Mesendoderm (in vitro differentiated cells): ENCODE results near the gene HS3ST6.
A peak's percentile ranks its signal among the peaks of the same experiment; 100 is the strongest.

Experiments
- DNase-seq: peaks from one replicate; pipeline ENCODE4 v3.0.0; 2013
- H2AK5ac ChIP-seq: 2 replicates; pipeline ENCODE4 v1.6.1; 2013; ENCODE audit warnings: low read length, inconsistent platforms
- H2BK120ac ChIP-seq: 2 replicates; pipeline ENCODE4 v1.6.1; 2013; ENCODE audit warnings: low read depth, mild to moderate bottlenecking, low read length, moderate library complexity, mixed read lengths
- H2BK15ac ChIP-seq: replicated peaks from 2 replicates; pipeline ENCODE4 v1.6.1; 2013; ENCODE audit warnings: low read depth, mild to moderate bottlenecking, moderate library complexity
- H2BK5ac ChIP-seq: 2 replicates; pipeline ENCODE4 v1.6.1; 2013; ENCODE audit warnings: low read length, inconsistent platforms
- H3K18ac ChIP-seq: 2 replicates; pipeline ENCODE4 v1.6.1; 2013; ENCODE audit warnings: mild to moderate bottlenecking, low read length, mixed read lengths
- H3K23ac ChIP-seq: one replicate; pipeline ENCODE4 v1.6.1; 2013; ENCODE audit warnings: low read length
- H3K27ac ChIP-seq: 2 replicates; pipeline ENCODE4 v1.5.1; 2013; ENCODE audit warnings: low read depth, mild to moderate bottlenecking, inconsistent platforms, low read length, moderate library complexity
- H3K27me3 ChIP-seq: 2 replicates; pipeline ENCODE4 v1.6.1; 2013; ENCODE audit warnings: low read length, control low read depth, mild to moderate bottlenecking, inconsistent platforms; ENCODE audit not compliant: insufficient read depth, poor library complexity
- H3K36me3 ChIP-seq: 2 replicates; pipeline ENCODE4 v1.6.1; 2013; ENCODE audit warnings: low read length, inconsistent platforms; ENCODE audit not compliant: control insufficient read depth, insufficient read depth
- H3K4ac ChIP-seq: one replicate; pipeline ENCODE4 v1.6.1; 2013; ENCODE audit warnings: low read depth, mild to moderate bottlenecking, low read length, moderate library complexity
- H3K4me1 ChIP-seq: 2 replicates; pipeline ENCODE4 v1.6.1; 2013; ENCODE audit warnings: low read depth, low read length, inconsistent platforms; ENCODE audit not compliant: control insufficient read depth
- H3K4me2 ChIP-seq: 2 replicates; pipeline ENCODE4 v1.6.1; 2013; ENCODE audit warnings: low read length
- H3K4me3 ChIP-seq: 2 replicates; pipeline ENCODE4 v1.5.1; 2013; ENCODE audit warnings: mild to moderate bottlenecking, low read length
- H3K56ac ChIP-seq: one replicate; pipeline ENCODE4 v1.6.1; 2013; ENCODE audit warnings: low read length
- H3K79me1 ChIP-seq: 2 replicates; pipeline ENCODE4 v1.6.1; 2013; ENCODE audit warnings: low read length, inconsistent platforms
- H3K79me2 ChIP-seq: 2 replicates; pipeline ENCODE4 v1.6.1; 2013; ENCODE audit warnings: mild to moderate bottlenecking, low read length; ENCODE audit not compliant: control insufficient read depth, insufficient read depth
- H3K9ac ChIP-seq: 2 replicates; pipeline ENCODE4 v1.6.1; 2013; ENCODE audit warnings: low read length, inconsistent platforms
- H4K5ac ChIP-seq: one replicate; pipeline ENCODE4 v1.6.1; 2013; ENCODE audit warnings: low read length
- H4K8ac ChIP-seq: one replicate; pipeline ENCODE4 v1.6.1; 2013; ENCODE audit warnings: low read depth, mild to moderate bottlenecking, control low read depth, low read length, moderate library complexity
- WGBS: extraction: QIAGEN DNeasy Blood & Tissue Kit; methylation state at CpG from one replicate; pipeline ENCODE4 v1.1.7; 2013; ENCODE audit warnings: low lambda C conversion rate, missing lambda C conversion rate; ENCODE audit not compliant: insufficient coverage; ENCODE audit errors: extremely low coverage; 5-methylcytosine and 5-hydroxymethylcytosine counted together

HS3ST6 gene

GRCh38 chr16:1908983-1909382 lies 9.2 kb downstream of the HS3ST6 start:
- Histone ChIP-seq H2AK5ac (no peak overlapping the region), H4K8ac (no peak overlapping the region), H2BK15ac (no peak overlapping the region), H3K27ac (no peak overlapping the region), H3K27me3 (no peaks in the 10 kb centered on the region), H3K79me2 (no peaks in the 10 kb centered on the region), H3K4me1 (no peaks in the 10 kb centered on the region), H3K4me3 (no peak overlapping the region), H3K23ac (no peak overlapping the region), H4K5ac (no peak overlapping the region), H3K4ac (no peak overlapping the region), H3K4me2 (no peak overlapping the region), H3K18ac (no peak overlapping the region), H3K79me1 (no peaks in the 10 kb centered on the region), H3K9ac (no peak overlapping the region), H3K56ac (no peak overlapping the region), H2BK120ac (no peak overlapping the region), H2BK5ac (no peak overlapping the region), H3K36me3 (no peaks in the 10 kb centered on the region)
- no peak for DNase-seq
- WGBS = no CpG with 5 or more reads among the region's 9 CpGs

GRCh38 chr16:1908184-1908583 lies 10.0 kb downstream of the HS3ST6 start:
- DNase-seq = no peak
- H3K4me3 ChIP-seq = no peak overlapping the region
- no peak overlapping the region for H3K27ac ChIP-seq

GRCh38 chr16:1907226-1907860 lies 10.9 kb downstream of the HS3ST6 start:
- WGBS = no CpG with 5 or more reads among the region's 17 CpGs
- H3K27me3 ChIP-seq = no peaks in the 10 kb centered on the region
- H2BK15ac ChIP-seq = no peak overlapping the region

More at GRCh38 chr16:1908184-1908583, 10.0 kb downstream of the HS3ST6 start:
- no peaks in the 10 kb centered on the region for H3K79me2 ChIP-seq
- H3K4ac ChIP-seq = no peak overlapping the region
- no peak overlapping the region for H3K23ac ChIP-seq
- no peaks in the 10 kb centered on the region for H3K36me3 ChIP-seq
- peak overlapping the region; percentile 22 for H3K56ac ChIP-seq
- H3K79me1 ChIP-seq = no peaks in the 10 kb centered on the region
- WGBS = no CpG with 5 or more reads among the region's 17 CpGs
- no peak overlapping the region for H2BK15ac ChIP-seq
- no peaks in the 10 kb centered on the region for H3K27me3 ChIP-seq
- no peak overlapping the region for H2BK120ac ChIP-seq
- H3K9ac ChIP-seq = no peak overlapping the region
- H4K8ac ChIP-seq = no peak overlapping the region
- no peak overlapping the region for H4K5ac ChIP-seq
- H3K4me2 ChIP-seq = no peak overlapping the region
- no peak overlapping the region for H2BK5ac ChIP-seq
- H3K18ac ChIP-seq = no peak overlapping the region
- no peaks in the 10 kb centered on the region for H3K4me1 ChIP-seq
- no peak overlapping the region for H2AK5ac ChIP-seq

DNA sequence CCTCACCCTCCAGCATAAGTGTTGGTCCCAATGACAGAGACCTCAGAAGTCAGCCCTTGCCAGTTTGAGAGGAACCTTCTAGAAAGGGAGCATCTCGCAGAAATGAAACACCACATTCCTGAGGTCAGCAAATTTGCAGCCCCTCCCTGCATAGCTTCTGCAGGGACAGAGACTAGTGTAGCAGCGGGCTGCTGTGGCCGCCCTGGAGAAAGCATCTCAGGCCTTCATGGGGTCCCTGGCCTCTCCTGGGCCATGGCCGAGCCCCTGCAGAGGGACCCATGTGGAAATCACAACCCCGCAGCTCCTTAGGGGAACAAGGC lies 11.4 kb downstream of the HS3ST6 start:
- no peak overlapping the region for H3K9ac ChIP-seq
- no peak overlapping the region for H3K23ac ChIP-seq
- no peaks in the 10 kb centered on the region for H3K36me3 ChIP-seq
- H2BK120ac ChIP-seq = no peak overlapping the region
- WGBS = no CpG with 5 or more reads among the region's 5 CpGs
- H2AK5ac ChIP-seq = no peak overlapping the region
- H3K56ac ChIP-seq = no peak overlapping the region
- H2BK15ac ChIP-seq = no peak overlapping the region
- H3K27ac ChIP-seq = no peak overlapping the region
- H3K18ac ChIP-seq = no peak overlapping the region
- H3K4ac ChIP-seq = no peak overlapping the region
- no peak overlapping the region for H3K4me2 ChIP-seq
- no peak for DNase-seq
- no peak overlapping the region for H3K4me3 ChIP-seq
- no peak overlapping the region for H4K8ac ChIP-seq
- no peak overlapping the region for H2BK5ac ChIP-seq
- no peak overlapping the region for H4K5ac ChIP-seq
- no peaks in the 10 kb centered on the region for H3K4me1 ChIP-seq
- H3K79me1 ChIP-seq = no peaks in the 10 kb centered on the region
- H3K79me2 ChIP-seq = no peaks in the 10 kb centered on the region
- no peaks in the 10 kb centered on the region for H3K27me3 ChIP-seq

More at GRCh38 chr16:1907226-1907860, 10.9 kb downstream of the HS3ST6 start:
- Histone ChIP-seq H3K4ac (no peak overlapping the region), H2BK5ac (no peak overlapping the region), H2BK120ac (no peak overlapping the region), H3K27ac (no peak overlapping the region), H2AK5ac (no peak overlapping the region), H3K9ac (no peak overlapping the region), H3K4me3 (no peak overlapping the region), H3K79me1 (no peaks in the 10 kb centered on the region), H3K4me1 (no peaks in the 10 kb centered on the region), H4K5ac (no peak overlapping the region), H3K36me3 (no peaks in the 10 kb centered on the region), H3K56ac (no peak overlapping the region), H3K4me2 (no peak overlapping the region), H4K8ac (no peak overlapping the region), H3K18ac (peak overlapping the region; percentile 6), H3K79me2 (no peaks in the 10 kb centered on the region), H3K23ac (no peak overlapping the region)
- DNase-seq = no peak

DNA sequence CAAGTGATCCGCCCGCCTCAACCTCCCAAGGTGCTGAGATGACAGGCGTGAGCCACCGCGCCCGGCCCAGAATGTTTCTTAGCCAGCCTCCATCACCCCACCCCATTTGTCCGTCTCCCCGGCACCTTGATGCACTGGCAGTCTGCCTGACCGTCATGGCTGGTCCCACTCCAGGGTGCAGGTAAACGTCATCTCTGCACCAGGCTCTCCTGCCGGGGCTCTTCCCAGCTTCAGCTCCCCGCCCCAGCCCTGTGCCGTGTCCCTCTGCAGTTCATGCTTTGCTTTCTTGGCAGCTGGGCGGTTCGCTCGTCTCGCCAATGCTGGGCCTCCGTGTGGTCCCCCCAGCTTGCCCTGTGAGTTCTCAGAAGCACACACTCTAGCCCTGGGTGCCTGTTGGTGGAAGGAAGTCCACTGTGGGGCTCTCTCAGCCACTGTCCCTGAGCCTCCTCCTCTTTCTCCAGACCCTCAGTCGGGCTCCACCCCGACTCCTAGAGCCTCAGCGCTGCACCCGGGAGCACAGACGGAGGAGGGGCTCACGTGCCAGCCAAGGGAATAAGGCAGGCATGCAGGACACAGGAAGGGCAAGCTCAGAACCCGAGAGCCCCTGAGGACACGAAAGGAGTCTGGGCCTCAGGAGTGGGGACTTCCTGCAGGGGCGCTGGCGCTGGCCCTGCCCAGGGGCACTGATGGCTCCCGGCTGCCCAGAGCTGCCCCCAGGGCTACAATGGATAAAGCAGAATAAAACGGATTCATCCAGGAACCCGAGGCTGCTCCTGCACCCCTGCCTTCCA lies 12.0 kb downstream of the HS3ST6 start:
- no peak overlapping the region for H3K23ac ChIP-seq
- H3K4me2 ChIP-seq = no peak overlapping the region
- no CpG with 5 or more reads among the region's 31 CpGs for WGBS
- H3K36me3 ChIP-seq = no peaks in the 10 kb centered on the region
- H4K8ac ChIP-seq = no peak overlapping the region
- no peak overlapping the region for H3K56ac ChIP-seq
- H2BK120ac ChIP-seq = no peak overlapping the region
- no peaks in the 10 kb centered on the region for H3K79me1 ChIP-seq
- no peaks in the 10 kb centered on the region for H3K27me3 ChIP-seq
- H3K9ac ChIP-seq = no peak overlapping the region
- DNase-seq = no peak
- no peak overlapping the region for H4K5ac ChIP-seq
- no peak overlapping the region for H2BK5ac ChIP-seq
- H3K27ac ChIP-seq = no peak overlapping the region
- H3K18ac ChIP-seq = no peak overlapping the region
- H3K79me2 ChIP-seq = no peaks in the 10 kb centered on the region
- no peak overlapping the region for H2BK15ac ChIP-seq
- H3K4me1 ChIP-seq = no peaks in the 10 kb centered on the region
- no peak overlapping the region for H3K4ac ChIP-seq
- no peak overlapping the region for H3K4me3 ChIP-seq
- no peak overlapping the region for H2AK5ac ChIP-seq
